ENCODE measurements around the gene LRRC45.

- TF ChIP-seq TAF1 (IDR thresholded peaks at IDR 0.05; ENCODE audit: borderline replicate concordance, insufficient read depth, low read length) (no peak), REST (IDR thresholded peaks at IDR 0.05; ENCODE audit: insufficient read depth in 1 of 2, low read depth in 2 of 2, low read length in 2 of 2) (no peak), POLR2AphosphoS5 (IDR thresholded peaks at IDR 0.05; ENCODE audit: low read depth, low read length) (no peak)
Observed at GRCh38 chr17:82033359-82034085, 10.4 kb downstream of the LRRC45 start.
